Measurements from ENCODE around the gene CEBPE. TPM values are rescaled to one million over a fixed set of nuclear protein-coding genes. Genes with fewer than 3 reads are reported as not detected.

CEBPE gene
- total RNA-seq, 1 donor from 2014 or later: not detected

GRCh38 chr14:23158779-23159178, 39.7 kb upstream of the CEBPE start:
- Mint-ChIP-seq H3K27me3 (no peaks in the 10 kb centered on the region), H3K27ac (no peak overlapping the region), H3K9me3 (ENCODE audit: low read depth) (no peaks in the 10 kb centered on the region), H3K4me1 (ENCODE audit: low read depth) (peaks cover 8% of the 10 kb centered on the region), H3K36me3 (ENCODE audit: insufficient read depth) (peaks cover 4% of the 10 kb centered on the region), H3K4me3 (ENCODE audit: low read depth) (no peak overlapping the region)
- no peak for DNase-seq (ENCODE audit: low spot score, unreplicated experiment)
- no peak for TF ChIP-seq CTCF (IDR thresholded peaks at IDR 0.05; ENCODE audit: unreplicated experiment)

GRCh38 chr14:23154964-23155587, 36.0 kb upstream of the CEBPE start:
- DNase-seq (ENCODE audit: low spot score, unreplicated experiment): no peak
- Mint-ChIP-seq H3K27me3 (no peaks in the 10 kb centered on the region), H3K9me3 (ENCODE audit: low read depth) (no peaks in the 10 kb centered on the region), H3K27ac (no peak overlapping the region), H3K4me3 (ENCODE audit: low read depth) (no peak overlapping the region), H3K4me1 (ENCODE audit: low read depth) (peaks cover 2% of the 10 kb centered on the region), H3K36me3 (ENCODE audit: insufficient read depth) (peaks cover 1% of the 10 kb centered on the region)
- no peak for TF ChIP-seq CTCF (IDR thresholded peaks at IDR 0.05; ENCODE audit: unreplicated experiment)

GRCh38 chr14:23153851-23154796, 35.1 kb upstream of the CEBPE start:
- Mint-ChIP-seq H3K9me3 (ENCODE audit: low read depth) (no peaks in the 10 kb centered on the region), H3K4me1 (ENCODE audit: low read depth) (no peaks in the 10 kb centered on the region), H3K27me3 (no peaks in the 10 kb centered on the region), H3K4me3 (ENCODE audit: low read depth) (no peak overlapping the region), H3K27ac (no peak overlapping the region), H3K36me3 (ENCODE audit: insufficient read depth) (peaks cover 1% of the 10 kb centered on the region)
- no peak for TF ChIP-seq CTCF (IDR thresholded peaks at IDR 0.05; ENCODE audit: unreplicated experiment)
- no peak for DNase-seq (ENCODE audit: low spot score, unreplicated experiment)

- no peak overlapping the region for H3K4me3 Mint-ChIP-seq (ENCODE audit: low read depth)
- no peak overlapping the region for H3K27ac Mint-ChIP-seq
- no peak for DNase-seq (ENCODE audit: low spot score, unreplicated experiment)
- no peaks in the 10 kb centered on the region for H3K9me3 Mint-ChIP-seq (ENCODE audit: low read depth)
- no peak for TF ChIP-seq CTCF (IDR thresholded peaks at IDR 0.05; ENCODE audit: unreplicated experiment)
- H3K36me3 Mint-ChIP-seq (ENCODE audit: insufficient read depth): peaks cover 1% of the 10 kb centered on the region
- H3K4me1 Mint-ChIP-seq (ENCODE audit: low read depth): no peaks in the 10 kb centered on the region
- H3K27me3 Mint-ChIP-seq: no peaks in the 10 kb centered on the region
Measured at GRCh38 chr14:23151342-23151741, 32.3 kb upstream of the CEBPE start.

GRCh38 chr14:23149745-23150144, 30.7 kb upstream of the CEBPE start:
- Mint-ChIP-seq H3K36me3 (ENCODE audit: insufficient read depth) (peaks cover 1% of the 10 kb centered on the region), H3K4me3 (ENCODE audit: low read depth) (no peak overlapping the region), H3K4me1 (ENCODE audit: low read depth) (no peaks in the 10 kb centered on the region), H3K9me3 (ENCODE audit: low read depth) (no peaks in the 10 kb centered on the region), H3K27me3 (no peaks in the 10 kb centered on the region), H3K27ac (no peak overlapping the region)
- TF ChIP-seq CTCF (IDR thresholded peaks at IDR 0.05; ENCODE audit: unreplicated experiment): no peak
- DNase-seq (ENCODE audit: low spot score, unreplicated experiment): no peak
